Stomach (tissue), 9 donors: ENCODE results near the gene PCBP2. TPM values are rescaled to one million over a fixed set of nuclear protein-coding genes. Genes with fewer than 3 reads are reported as not detected.

Experiments used
- DNase-seq, 2 donors: peaks; one replicate each; pipeline versions ENCODE4 v3.0.0 to v3.0.0-alpha.2; 2013 to 2019
- H3K27ac ChIP-seq, 5 donors: fragments of 200-600 bp in 4 of 5; sonication (generic) in 4 of 5; one replicate each; pipeline ENCODE4 v1.5.1; 2013 to 2019; ENCODE audit warnings: mild to moderate bottlenecking in 1 of 5, moderate library complexity in 1 of 5
- H3K27me3 ChIP-seq, 3 donors: fragments of 200-600 bp; sonication (generic); one replicate each; pipeline ENCODE4 v1.5.1; 2017 to 2019; ENCODE audit warnings: mixed run types in 1 of 3
- H3K36me3 ChIP-seq, 4 donors: fragments of 200-600 bp; sonication (generic); 1 replicate in 3 of 4; 2 replicates in 1 of 4; pipeline ENCODE4 v1.5.1; 2016 to 2019
- H3K4me1 ChIP-seq, 4 donors: fragments of 200-600 bp; sonication (generic); one replicate each; pipeline ENCODE4 v1.5.1; 2016 to 2019
- H3K4me3 ChIP-seq, 4 donors: fragments of 200-600 bp; sonication (generic) in 3 of 4; one replicate each; pipeline ENCODE4 v1.5.1; 2016 to 2019; ENCODE audit warnings: mild to moderate bottlenecking in 1 of 4
- H3K9me3 ChIP-seq, 4 donors: fragments of 200-600 bp; sonication (generic); one replicate each; pipeline ENCODE4 v1.5.1; 2016 to 2019
- EP300 ChIP-seq: sonication (generic); formaldehyde crosslinking; IDR thresholded peaks from one replicate; pipeline ENCODE4 v1.6.1; 2017; ENCODE audit warnings: antibody characterized with exemption
- POLR2A ChIP-seq, 4 donors: fragments of 450-650 bp; IDR thresholded peaks; one replicate each; pipeline ENCODE4 v1.6.1; 2016; ENCODE audit warnings: antibody characterized with exemption in 4 of 4, control low read depth in 2 of 4, mild to moderate bottlenecking in 1 of 4, moderate library complexity in 1 of 4
- POLR2AphosphoS5 ChIP-seq, 3 donors: sonication (generic); formaldehyde crosslinking; IDR thresholded peaks; one replicate each; pipeline ENCODE4 v1.6.1; 2016; ENCODE audit warnings: antibody characterized with exemption in 3 of 3
- WGBS, 5 donors: extraction: QIAGEN DNeasy Blood & Tissue Kit in 3 of 5; methylation state at CpG; one replicate each; pipeline versions ENCODE4 v1.1.5 to v1.1.7; 2013 to 2018; 5-methylcytosine and 5-hydroxymethylcytosine counted together
- intact Hi-C: fragments of 100-400 bp; cut with DNase I; formaldehyde crosslinking; loops from one replicate; pipeline ENCODE4 v1.15.1; 2023; ENCODE audit warnings: low total_unique reads
- polyA plus RNA-seq, 3 donors: library from polyadenylated mRNA; stranded (reverse); fragments of 200-250 nt; gene quantifications; one replicate each; pipeline ENCODE4 v1.2.3, GENCODE V29; 2013
- total RNA-seq, 5 donors: library from RNA; depleted of rRNA; stranded (reverse); fragments of >200 nt; gene quantifications; one replicate each; pipeline versions ENCODE4 v1.1.0 to v1.2.3, GENCODE V29; 2014 to 2016
- TF ChIP-seq, protein P1 (sequence below), 7 experiments: fragments of 450-650 bp in 4 of 7; fragments of 200-600 bp in 3 of 7; sonication (generic) in 3 of 7; IDR thresholded peaks; one replicate each; pipeline ENCODE4 v1.5.1; 2016 to 2019; ENCODE audit warnings: antibody characterized with exemption in 7 of 7, control low read depth in 2 of 7, mild to moderate bottlenecking in 1 of 7
- donor health status: healthy with polysubstance abuse.
- donor health status: Bipolar disorder and iron deficiency.
- donor health status: healthy.

The PCBP2 gene
- total and polyA plus RNA-seq, 8 donors: 109 to 714 (median 458) TPM

GRCh38 chr12:53425515-53426150 lies 26.3 kb upstream of the PCBP2 start:
- TF ChIP-seq, protein P1, sequence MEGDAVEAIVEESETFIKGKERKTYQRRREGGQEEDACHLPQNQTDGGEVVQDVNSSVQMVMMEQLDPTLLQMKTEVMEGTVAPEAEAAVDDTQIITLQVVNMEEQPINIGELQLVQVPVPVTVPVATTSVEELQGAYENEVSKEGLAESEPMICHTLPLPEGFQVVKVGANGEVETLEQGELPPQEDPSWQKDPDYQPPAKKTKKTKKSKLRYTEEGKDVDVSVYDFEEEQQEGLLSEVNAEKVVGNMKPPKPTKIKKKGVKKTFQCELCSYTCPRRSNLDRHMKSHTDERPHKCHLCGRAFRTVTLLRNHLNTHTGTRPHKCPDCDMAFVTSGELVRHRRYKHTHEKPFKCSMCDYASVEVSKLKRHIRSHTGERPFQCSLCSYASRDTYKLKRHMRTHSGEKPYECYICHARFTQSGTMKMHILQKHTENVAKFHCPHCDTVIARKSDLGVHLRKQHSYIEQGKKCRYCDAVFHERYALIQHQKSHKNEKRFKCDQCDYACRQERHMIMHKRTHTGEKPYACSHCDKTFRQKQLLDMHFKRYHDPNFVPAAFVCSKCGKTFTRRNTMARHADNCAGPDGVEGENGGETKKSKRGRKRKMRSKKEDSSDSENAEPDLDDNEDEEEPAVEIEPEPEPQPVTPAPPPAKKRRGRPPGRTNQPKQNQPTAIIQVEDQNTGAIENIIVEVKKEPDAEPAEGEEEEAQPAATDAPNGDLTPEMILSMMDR (IDR thresholded peaks at IDR 0.05): no peak
- TF ChIP-seq EP300 (no peak), POLR2A (IDR thresholded peaks at IDR 0.05) (no peak), POLR2AphosphoS5 (IDR thresholded peaks at IDR 0.05) (no peak)
- Histone ChIP-seq H3K36me3 (no peaks in the 10 kb centered on the region), H3K27ac (no peak overlapping the region), H3K27me3 (no peaks in the 10 kb centered on the region), H3K4me1 (peaks cover 8 to 13% (median 8%) of the 10 kb centered on the region in 4 donors), H3K4me3 (no peak overlapping the region), H3K9me3 (no peaks in the 10 kb centered on the region)
- intact Hi-C loops: no loop called here
- DNase-seq: peak in 1 of 2 donors; percentile 38
- WGBS, 5 donors: 51 to 67% (median 63%) methylated on average over 8 to 11 of the region's 11 CpGs

DNA sequence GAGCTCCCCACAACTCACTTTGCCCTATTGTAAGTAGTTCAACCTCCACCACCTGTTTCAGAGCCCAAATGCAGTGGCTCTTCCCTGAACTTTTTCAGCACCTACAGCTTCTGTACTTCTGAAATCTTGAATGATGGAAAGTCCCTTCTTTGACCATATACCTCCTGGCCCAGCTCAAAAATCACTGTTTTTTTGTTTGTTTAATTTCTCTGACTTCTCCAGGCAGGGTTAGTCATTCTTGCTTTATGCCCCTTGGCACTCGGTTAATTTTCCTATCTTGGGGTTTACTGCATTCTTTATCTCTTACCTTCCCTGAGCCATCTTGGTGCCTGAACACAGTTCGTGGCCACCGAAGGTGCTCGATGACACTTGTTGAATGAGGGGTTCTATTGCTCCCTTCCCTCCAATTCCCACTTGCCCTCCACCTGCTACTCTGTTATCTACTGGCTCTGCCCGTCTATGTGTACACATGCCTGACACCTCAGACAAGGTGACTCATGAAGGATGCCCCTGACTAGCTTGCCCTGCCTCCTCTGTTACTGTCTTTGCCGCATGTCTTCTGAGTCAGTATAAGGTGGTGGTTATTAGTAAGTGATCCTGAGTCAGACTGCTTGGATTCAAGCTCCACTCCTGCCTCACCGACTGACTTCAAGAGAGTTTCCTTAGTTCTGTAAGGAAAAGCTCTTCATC lies 23.9 kb upstream of the PCBP2 start:
- Histone ChIP-seq H3K4me3 (no peak overlapping the region), H3K27ac (no peak overlapping the region), H3K9me3 (no peaks in the 10 kb centered on the region), H3K27me3 (no peaks in the 10 kb centered on the region), H3K4me1 (no peaks in the 10 kb centered on the region), H3K36me3 (no peaks in the 10 kb centered on the region)
- DNase-seq: no peak
- 65 to 75% (median 71%) methylated on average over 7 of the region's 7 CpGs for WGBS, 5 donors
- TF ChIP-seq EP300 (no peak), POLR2A (IDR thresholded peaks at IDR 0.05) (no peak), POLR2AphosphoS5 (IDR thresholded peaks at IDR 0.05) (no peak)
- TF ChIP-seq, protein P1 (IDR thresholded peaks at IDR 0.05): no peak
- intact Hi-C loops: no loop called here

DNA sequence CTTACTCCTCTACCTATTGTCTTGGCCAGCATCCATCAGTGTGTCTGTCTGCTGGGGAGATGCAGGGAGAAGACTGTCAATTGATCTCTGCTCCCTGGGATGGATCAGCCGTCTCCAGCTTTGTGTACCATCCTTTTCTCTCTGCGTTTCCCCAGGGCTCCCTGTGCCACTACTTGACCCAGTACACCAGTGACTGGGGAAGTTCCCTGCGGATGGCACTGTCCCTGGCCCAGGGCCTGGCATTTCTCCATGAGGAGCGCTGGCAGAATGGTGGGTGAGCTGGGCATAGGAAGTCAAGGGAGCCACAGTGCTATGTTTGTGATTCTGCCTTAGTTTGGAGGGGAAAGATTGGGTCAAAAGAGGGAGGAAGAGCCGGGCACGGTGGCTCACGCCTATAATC lies 23.2 kb upstream of the PCBP2 start:
- H3K4me1 ChIP-seq: no peaks in the 10 kb centered on the region
- DNase-seq: no peak
- no peaks in the 10 kb centered on the region for H3K27me3 ChIP-seq
- 88 to 96% (median 96%) methylated on average over 7 of the region's 7 CpGs for WGBS, 5 donors
- no peak overlapping the region for H3K27ac ChIP-seq
- H3K36me3 ChIP-seq: no peaks in the 10 kb centered on the region
- intact Hi-C loops: no loop called here
- H3K4me3 ChIP-seq: no peak overlapping the region
- no peaks in the 10 kb centered on the region for H3K9me3 ChIP-seq
- TF ChIP-seq POLR2A (IDR thresholded peaks at IDR 0.05): no peak
- TF ChIP-seq, protein P1 (IDR thresholded peaks at IDR 0.05): no peak
- TF ChIP-seq POLR2AphosphoS5 (IDR thresholded peaks at IDR 0.05): no peak
- no peak for TF ChIP-seq EP300

DNA sequence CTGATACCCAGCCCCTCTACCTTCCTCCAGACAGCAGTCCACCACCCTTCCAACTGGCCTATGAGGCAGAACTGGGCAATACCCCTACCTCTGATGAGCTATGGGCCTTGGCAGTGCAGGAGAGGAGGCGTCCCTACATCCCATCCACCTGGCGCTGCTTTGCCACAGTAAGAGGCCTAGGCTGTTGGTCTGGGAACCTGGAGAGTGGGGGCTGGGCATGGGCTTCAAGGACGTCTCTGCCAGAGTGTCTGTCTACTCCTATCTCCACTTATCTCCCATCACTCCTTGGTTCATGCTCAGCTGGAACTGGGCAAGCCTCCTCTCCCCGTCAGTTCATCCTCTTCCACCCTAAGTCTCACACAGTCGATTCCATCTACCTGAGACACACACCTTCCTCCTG lies 21.8 kb upstream of the PCBP2 start:
- 83 to 92% (median 90%) methylated on average over 3 to 5 of the region's 5 CpGs for WGBS, 5 donors
- Histone ChIP-seq H3K36me3 (no peaks in the 10 kb centered on the region), H3K4me3 (no peak overlapping the region), H3K4me1 (no peaks in the 10 kb centered on the region), H3K27ac (no peak overlapping the region), H3K27me3 (no peaks in the 10 kb centered on the region), H3K9me3 (no peaks in the 10 kb centered on the region)
- intact Hi-C loops: no loop called here
- no peak for DNase-seq
- TF ChIP-seq, protein P1 (IDR thresholded peaks at IDR 0.05): no peak
